ENCODE measurements around the gene SCFD2.

DNA sequence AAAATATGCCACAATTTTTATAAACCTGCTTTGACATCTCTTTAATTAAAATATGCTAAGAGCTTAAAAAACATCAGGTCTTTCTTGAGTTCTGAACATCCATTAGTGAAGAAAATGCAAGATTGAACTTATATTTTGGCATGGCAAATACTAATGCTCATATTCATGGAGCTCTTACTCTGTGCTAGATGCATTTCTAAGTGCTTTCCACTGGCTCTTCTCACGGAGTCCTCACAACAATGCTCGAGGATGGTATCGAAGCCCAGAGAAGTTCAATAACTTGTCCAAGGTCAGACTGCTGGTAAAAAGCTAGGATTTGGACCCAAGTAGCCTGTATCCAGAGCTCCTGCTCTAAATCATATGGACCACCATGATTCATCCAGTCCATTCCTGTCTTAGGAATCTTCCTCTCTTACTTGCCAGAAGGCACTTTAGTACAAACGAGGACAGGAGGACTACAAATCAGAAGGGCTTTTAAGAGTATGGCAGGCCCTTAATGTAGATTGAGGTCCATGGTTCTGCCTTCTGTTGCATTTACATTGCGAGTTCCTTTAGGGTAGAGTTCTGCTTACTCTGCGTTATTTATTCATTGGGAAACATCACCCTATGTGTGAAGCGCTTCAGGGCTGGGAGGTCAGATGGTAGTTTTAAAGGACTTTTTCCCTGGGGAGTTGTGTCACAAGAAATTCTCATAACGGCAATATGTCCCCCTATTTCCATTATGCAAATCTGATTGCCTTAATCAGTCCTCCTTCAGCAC is 304.6 kb downstream of the SCFD2 start:
- TF ChIP-seq SP1 (IDR thresholded peaks at IDR 0.05) (no peak), ZNF384 (IDR thresholded peaks at IDR 0.05) (no peak), HDGF (IDR thresholded peaks at IDR 0.05; ENCODE audit: borderline replicate concordance) (no peak), FOXM1 (IDR thresholded peaks at IDR 0.05; ENCODE audit: borderline replicate concordance) (no peak), TARDBP (IDR thresholded peaks at IDR 0.05) (no peak), NFRKB (IDR thresholded peaks at IDR 0.05) (no peak), CTBP1 (IDR thresholded peaks at IDR 0.05; ENCODE audit: borderline replicate concordance) (no peak), ELF4 (IDR thresholded peaks at IDR 0.05) (no peak), FOXK2 (IDR thresholded peaks at IDR 0.05) (no peak), FOXA1 (IDR thresholded peaks at IDR 0.05) (no peak), L3MBTL2 (conservative IDR thresholded peaks at IDR 0.05) (no peak)
